SK-N-MC (cell line): Measurements from ENCODE around the gene ERC2.

Source experiments
- EZH2 ChIP-seq: fragments of 200-600 bp; sonication (generic); IDR thresholded peaks from one replicate; pipeline ENCODE4 v1.6.1; 2017; ENCODE audit warnings: antibody characterized with exemption
- FOXP2 ChIP-seq: optimal IDR thresholded peaks from 2 replicates; pipeline ENCODE3; 2011; ENCODE audit warnings: mild to moderate bottlenecking, moderate library complexity; ENCODE audit not compliant: insufficient read depth; ENCODE audit errors: extremely low read length, control extremely low read depth
- POLR2AphosphoS5 ChIP-seq: IDR thresholded peaks from 2 replicates; pipeline ENCODE4 v1.6.1; 2012; ENCODE audit warnings: mild to moderate bottlenecking, low read depth, low read length, borderline replicate concordance

DNA sequence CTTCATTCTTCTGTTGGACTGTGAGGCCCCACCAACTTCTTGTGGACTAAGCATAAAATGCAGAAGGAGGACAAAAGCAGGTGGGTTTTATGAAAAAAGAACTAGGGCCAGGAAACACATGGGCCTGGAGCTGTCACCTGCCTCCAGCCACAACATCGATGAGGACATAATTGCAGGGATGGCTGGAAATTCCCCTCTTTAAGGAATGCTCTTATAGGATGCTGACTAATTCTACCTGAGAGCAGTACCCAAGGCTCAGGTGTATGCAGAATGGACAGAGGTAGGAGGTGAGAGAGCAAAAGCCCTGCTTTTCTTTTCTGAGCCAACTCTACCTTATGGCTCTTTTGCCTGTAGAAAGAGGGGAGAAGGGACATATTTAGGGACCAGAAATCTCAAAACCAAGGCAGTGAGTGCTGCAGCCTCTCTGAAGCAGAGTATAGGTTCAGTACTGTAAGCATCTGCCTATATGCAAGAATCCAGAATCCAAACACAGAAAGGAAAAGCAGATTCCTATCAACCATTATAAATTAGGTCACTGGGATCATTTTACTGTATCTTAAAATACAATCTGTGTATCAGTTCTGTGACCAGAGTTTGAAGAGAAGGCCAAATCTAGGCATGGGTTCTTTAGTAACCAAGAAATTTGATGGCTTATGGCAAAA is 775.8 kb downstream of the ERC2 start:
- TF ChIP-seq EZH2 (no peak), FOXP2 (no peak), POLR2AphosphoS5 (no peak)
